SK-N-MC (cell line): ENCODE results near the gene TNFRSF8.

Experiments used
- DNase-seq: peaks from one replicate; pipeline ENCODE4 v3.0.0-alpha.2; 2011; ENCODE audit warnings: low read depth, low spot score
- H3K27ac ChIP-seq: fragments of 200-600 bp; sonication (generic); 2 replicates; pipeline ENCODE4 v1.5.1; 2016; ENCODE audit warnings: mixed run types
- H3K36me3 ChIP-seq: fragments of 200-600 bp; sonication (generic); 2 replicates; pipeline ENCODE4 v1.6.1; 2017; ENCODE audit warnings: antibody characterized with exemption, low read length, mixed read lengths; ENCODE audit not compliant: insufficient read depth
- H3K4me3 ChIP-seq: fragments of 200-600 bp; sonication (generic); 2 replicates; pipeline ENCODE4 v1.5.1; 2016
- H3K9ac ChIP-seq: fragments of 200-600 bp; sonication (generic); 2 replicates; pipeline ENCODE4 v1.8.0; 2017; ENCODE audit warnings: mixed run types, mixed read lengths; ENCODE audit not compliant: insufficient read length
- H3K9me3 ChIP-seq: fragments of 200-600 bp; sonication (generic); 2 replicates; pipeline ENCODE4 v1.6.1; 2017; ENCODE audit warnings: low read depth, mild to moderate bottlenecking, antibody characterized with exemption, low read length, moderate library complexity, mixed read lengths
- EZH2 ChIP-seq: fragments of 200-600 bp; sonication (generic); IDR thresholded peaks from one replicate; pipeline ENCODE4 v1.6.1; 2017; ENCODE audit warnings: antibody characterized with exemption
- FOXP2 ChIP-seq: optimal IDR thresholded peaks from 2 replicates; pipeline ENCODE3; 2011; ENCODE audit warnings: mild to moderate bottlenecking, moderate library complexity; ENCODE audit not compliant: insufficient read depth; ENCODE audit errors: extremely low read length, control extremely low read depth
- POLR2AphosphoS5 ChIP-seq: IDR thresholded peaks from 2 replicates; pipeline ENCODE4 v1.6.1; 2012; ENCODE audit warnings: mild to moderate bottlenecking, low read depth, low read length, borderline replicate concordance

The TNFRSF8 gene

GRCh38 chr1:12063141-12064072, at the start of gene TNFRSF8:
Gene TNFRSF8, plus strand, starts transcription at chr1:12063303. Its CDS starts 296 bp downstream, at chr1:12063599.
- Histone ChIP-seq H3K9me3 (no peaks in the 10 kb centered on the region), H3K27ac (no peak within 1 kb of the TSS), H3K4me3 (no peak within 1 kb of the TSS), H3K36me3 (no peaks in the 10 kb centered on the region), H3K9ac (no peak within 1 kb of the TSS)
- DNase-seq = no peak
- peak; percentile 68 for TF ChIP-seq EZH2
- TF ChIP-seq POLR2AphosphoS5 = no peak
- TF ChIP-seq FOXP2 = no peak

- Histone ChIP-seq H3K9me3 (no peaks in the 10 kb centered on the region), H3K4me3 (no peak overlapping the region), H3K36me3 (peaks cover 23% of the 10 kb centered on the region), H3K9ac (no peak overlapping the region), H3K27ac (no peak overlapping the region)
- no peak for DNase-seq
- no peak for TF ChIP-seq FOXP2
- no peak for TF ChIP-seq POLR2AphosphoS5
- no peak for TF ChIP-seq EZH2
Observed at GRCh38 chr1:12014141-12014991, 48.7 kb upstream of the TNFRSF8 start.

GRCh38 chr1:12015001-12015491, 48.1 kb upstream of the TNFRSF8 start:
- TF ChIP-seq FOXP2 (no peak), POLR2AphosphoS5 (no peak), EZH2 (no peak)

DNA sequence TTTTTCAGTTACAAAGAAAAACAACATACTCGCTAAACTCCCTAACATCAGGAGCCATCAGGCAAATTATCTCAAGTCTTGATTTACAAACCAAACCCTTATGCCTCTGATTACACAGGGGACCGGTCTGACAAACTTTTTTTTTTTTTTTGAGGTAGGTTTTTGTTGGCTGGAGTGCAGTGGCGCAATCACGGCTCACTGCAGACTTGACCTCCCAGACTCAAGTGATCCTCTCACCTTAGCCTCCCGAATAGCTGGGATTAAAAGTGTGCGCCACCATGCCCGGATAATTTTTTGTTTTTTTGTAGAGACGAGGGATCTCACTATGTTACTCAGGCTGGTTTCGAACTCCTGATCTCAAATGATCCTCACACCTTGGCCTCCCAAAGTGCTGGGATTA, 47.6 kb upstream of the TNFRSF8 start:
- no peak overlapping the region for H3K9ac ChIP-seq
- no peak for DNase-seq
- TF ChIP-seq POLR2AphosphoS5 (no peak), EZH2 (no peak), FOXP2 (no peak)
- H3K27ac ChIP-seq = no peak overlapping the region
- H3K36me3 ChIP-seq = peaks cover 16% of the 10 kb centered on the region
- no peaks in the 10 kb centered on the region for H3K9me3 ChIP-seq
- no peak overlapping the region for H3K4me3 ChIP-seq

More at GRCh38 chr1:12015001-12015491, 48.1 kb upstream of the TNFRSF8 start:
- peaks cover 20% of the 10 kb centered on the region for H3K36me3 ChIP-seq
- no peak for DNase-seq
- H3K4me3 ChIP-seq = no peak overlapping the region
- no peak overlapping the region for H3K27ac ChIP-seq
- no peak overlapping the region for H3K9ac ChIP-seq
- H3K9me3 ChIP-seq = no peaks in the 10 kb centered on the region

DNA sequence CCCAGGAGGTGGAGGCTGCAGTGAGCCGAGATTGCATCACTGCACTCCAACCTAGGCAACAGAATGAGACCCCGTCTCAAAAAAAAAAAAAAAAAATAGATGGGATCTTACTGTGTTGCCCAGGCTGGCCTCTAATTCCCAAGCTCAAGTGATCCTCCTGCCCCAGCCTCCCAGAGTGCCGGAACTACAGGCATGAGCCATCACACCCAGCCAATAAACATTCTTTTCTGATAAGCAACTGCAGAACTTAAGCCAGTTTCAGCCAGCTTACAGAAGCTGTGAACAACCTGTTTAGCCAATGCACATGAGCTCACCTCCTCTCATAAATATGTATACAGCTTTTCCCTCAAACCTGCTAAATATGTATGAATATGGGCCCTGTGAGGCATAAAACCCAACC, 46.9 kb upstream of the TNFRSF8 start:
- H3K4me3 ChIP-seq = no peak overlapping the region
- DNase-seq = no peak
- H3K9ac ChIP-seq = no peak overlapping the region
- H3K27ac ChIP-seq = no peak overlapping the region
- TF ChIP-seq FOXP2 (no peak), POLR2AphosphoS5 (no peak), EZH2 (no peak)
- peaks cover 9% of the 10 kb centered on the region for H3K36me3 ChIP-seq
- no peaks in the 10 kb centered on the region for H3K9me3 ChIP-seq

DNA sequence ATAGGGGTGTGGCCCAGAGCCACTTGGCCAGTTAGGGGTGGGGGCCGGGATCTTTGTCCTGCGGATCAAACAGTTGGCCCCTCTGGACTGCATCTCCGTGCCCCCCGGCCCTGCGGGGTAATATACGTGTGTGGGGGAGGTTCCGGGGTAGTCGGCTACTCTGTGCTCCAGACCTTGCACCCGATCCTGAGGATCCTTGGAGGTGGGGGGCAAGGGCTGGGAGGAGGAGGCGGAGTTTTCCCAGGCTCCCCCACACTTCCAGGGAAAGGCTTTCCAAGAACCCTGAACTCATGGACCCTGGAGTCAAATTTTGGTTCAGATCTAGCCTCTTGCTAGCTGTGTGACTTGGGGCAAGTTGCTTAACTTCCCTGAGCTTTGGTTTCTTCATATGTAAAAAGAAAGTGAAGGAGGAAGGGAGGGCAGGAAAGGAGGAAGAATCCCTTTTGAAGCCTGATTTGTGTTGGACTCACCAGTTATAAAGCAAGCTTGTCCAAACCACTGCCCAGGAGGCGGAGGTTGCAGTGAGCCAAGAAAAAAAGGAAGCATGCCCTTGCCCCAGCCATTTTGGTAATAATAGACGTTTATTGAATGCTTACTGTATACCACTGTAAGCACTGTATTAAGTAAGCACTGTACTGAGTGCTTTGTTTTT, 43.1 kb upstream of the TNFRSF8 start:
- TF ChIP-seq POLR2AphosphoS5 = no peak
- no peak for TF ChIP-seq EZH2
- TF ChIP-seq FOXP2 = no peak
- DNase-seq = no peak
- no peaks in the 10 kb centered on the region for H3K9me3 ChIP-seq
- H3K9ac ChIP-seq = peak overlapping the region; percentile 58
- peak overlapping the region; percentile 84 for H3K4me3 ChIP-seq
- H3K36me3 ChIP-seq = peaks cover 13% of the 10 kb centered on the region; the same call in 1 of the 2 replicates
- H3K27ac ChIP-seq = no peak overlapping the region

DNA sequence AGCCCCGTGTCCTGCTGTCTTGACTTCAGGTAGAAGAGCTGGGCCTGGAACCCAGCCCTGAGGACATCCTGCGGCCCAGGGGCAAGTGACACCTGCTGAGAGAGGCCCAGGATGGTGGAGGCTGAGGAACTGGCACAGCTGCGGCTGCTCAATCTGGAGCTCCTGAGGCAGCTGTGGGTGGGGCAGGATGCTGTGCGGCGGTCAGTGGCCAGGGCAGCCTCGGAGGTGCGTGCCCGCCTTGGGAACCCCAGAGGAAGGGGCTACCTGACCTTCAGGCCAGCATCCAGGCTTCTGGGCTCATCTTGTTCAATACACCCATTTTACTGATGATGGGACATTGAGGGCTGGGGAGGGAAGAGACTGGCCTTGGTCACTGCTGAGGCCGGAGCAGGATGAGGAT, 41.5 kb upstream of the TNFRSF8 start:
- H3K9ac ChIP-seq = no peak overlapping the region
- H3K4me3 ChIP-seq = no peak overlapping the region
- peaks cover 13% of the 10 kb centered on the region; the same call in 1 of the 2 replicates for H3K36me3 ChIP-seq
- TF ChIP-seq FOXP2 (no peak), POLR2AphosphoS5 (no peak), EZH2 (no peak)
- no peaks in the 10 kb centered on the region for H3K9me3 ChIP-seq
- DNase-seq = no peak
- H3K27ac ChIP-seq = no peak overlapping the region
